ENCODE data around the gene CT45A1.
A peak's percentile ranks its signal among the peaks of the same experiment; 100 is the strongest.
"Not testable (repeated sequence)": the region's sequence is repeated elsewhere in the genome, so short reads cannot be mapped to it uniquely, and the experiment has no call there.

CT45A1 gene

GRCh38 chrX:135707880-135708279, 5.6 kb upstream of the CT45A1 start:
- TF ChIP-seq CTCF (IDR thresholded peaks at IDR 0.05; ENCODE audit: poor library complexity, severe bottlenecking) = no peak
- DNase-seq (ENCODE audit: low spot score) = no peak

DNA sequence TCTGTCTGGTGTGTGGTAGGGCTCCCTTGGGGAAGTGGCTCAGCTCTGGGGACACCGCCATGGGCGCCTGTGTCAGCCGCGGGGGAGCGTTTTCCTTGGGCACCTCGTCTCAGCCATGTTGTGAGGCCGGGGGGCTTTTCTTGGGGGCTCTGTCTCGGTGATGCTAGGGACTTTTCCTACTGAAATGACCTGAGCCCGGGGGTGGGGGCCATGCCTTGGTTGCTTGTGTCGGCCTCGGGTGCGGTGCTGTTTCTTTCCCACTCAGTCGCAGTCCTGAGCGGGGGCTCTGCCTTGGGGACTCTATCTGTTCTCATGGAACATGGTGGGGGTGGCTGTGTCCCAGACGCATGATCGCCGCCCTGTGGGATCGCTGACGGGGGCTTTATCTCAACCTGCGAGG, 356 bp downstream of the CT45A1 start:
- DNase-seq (ENCODE audit: low spot score) = no peak
- Histone ChIP-seq H3K36me3 (ENCODE audit: low read depth) (no peaks in the 10 kb centered on the region), H3K27me3 (ENCODE audit: insufficient read depth, poor library complexity, severe bottlenecking) (no peaks in the 10 kb centered on the region), H3K4me1 (ENCODE audit: insufficient read depth, poor library complexity, severe bottlenecking) (no peaks in the 10 kb centered on the region), H3K4me3 (ENCODE audit: severe bottlenecking) (no peak overlapping the region), H3K27ac (ENCODE audit: poor library complexity, severe bottlenecking) (no peak overlapping the region), H3K9me3 (ENCODE audit: severe bottlenecking) (no peaks in the 10 kb centered on the region)
- TF ChIP-seq CTCF (IDR thresholded peaks at IDR 0.05; ENCODE audit: poor library complexity, severe bottlenecking) = no peak
- no peak for ATAC-seq (ENCODE audit: low read depth)

More at GRCh38 chrX:135707880-135708279, 5.6 kb upstream of the CT45A1 start:
- Histone ChIP-seq H3K27me3 (ENCODE audit: insufficient read depth, poor library complexity, severe bottlenecking) (no peaks in the 10 kb centered on the region), H3K4me1 (ENCODE audit: insufficient read depth, poor library complexity, severe bottlenecking) (no peaks in the 10 kb centered on the region), H3K4me3 (ENCODE audit: severe bottlenecking) (no peak overlapping the region), H3K9me3 (ENCODE audit: severe bottlenecking) (no peaks in the 10 kb centered on the region), H3K36me3 (ENCODE audit: low read depth) (no peaks in the 10 kb centered on the region), H3K27ac (ENCODE audit: poor library complexity, severe bottlenecking) (no peak overlapping the region)
- no peak for ATAC-seq (ENCODE audit: low read depth)

DNA sequence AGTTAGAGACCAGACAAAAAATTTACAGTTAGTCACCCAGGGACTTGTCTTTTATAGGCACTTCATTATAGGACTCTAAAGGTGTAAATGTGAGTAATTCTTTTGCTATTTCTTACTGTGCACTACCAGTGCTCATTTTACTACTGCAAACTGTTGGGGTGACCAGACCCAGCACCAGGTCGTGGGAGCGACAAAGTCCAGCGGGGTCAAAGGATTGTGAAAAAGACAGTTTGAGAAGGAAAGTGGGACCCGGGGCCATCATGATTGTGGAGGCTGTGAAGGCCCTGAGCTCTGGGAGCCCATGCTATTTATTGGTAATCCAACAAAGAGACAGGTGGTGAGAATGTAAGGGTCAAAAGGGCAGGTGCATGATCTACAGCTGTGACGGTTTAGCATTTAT, 21.2 kb downstream of the CT45A1 start:
- not testable (repeated sequence) for ATAC-seq (ENCODE audit: low read depth); H3K27ac ChIP-seq (ENCODE audit: poor library complexity, severe bottlenecking); H3K36me3 ChIP-seq (ENCODE audit: low read depth); H3K4me3 ChIP-seq (ENCODE audit: severe bottlenecking); DNase-seq (ENCODE audit: low spot score); H3K4me1 ChIP-seq (ENCODE audit: insufficient read depth, poor library complexity, severe bottlenecking); H3K27me3 ChIP-seq (ENCODE audit: insufficient read depth, poor library complexity, severe bottlenecking); H3K9me3 ChIP-seq (ENCODE audit: severe bottlenecking)

DNA sequence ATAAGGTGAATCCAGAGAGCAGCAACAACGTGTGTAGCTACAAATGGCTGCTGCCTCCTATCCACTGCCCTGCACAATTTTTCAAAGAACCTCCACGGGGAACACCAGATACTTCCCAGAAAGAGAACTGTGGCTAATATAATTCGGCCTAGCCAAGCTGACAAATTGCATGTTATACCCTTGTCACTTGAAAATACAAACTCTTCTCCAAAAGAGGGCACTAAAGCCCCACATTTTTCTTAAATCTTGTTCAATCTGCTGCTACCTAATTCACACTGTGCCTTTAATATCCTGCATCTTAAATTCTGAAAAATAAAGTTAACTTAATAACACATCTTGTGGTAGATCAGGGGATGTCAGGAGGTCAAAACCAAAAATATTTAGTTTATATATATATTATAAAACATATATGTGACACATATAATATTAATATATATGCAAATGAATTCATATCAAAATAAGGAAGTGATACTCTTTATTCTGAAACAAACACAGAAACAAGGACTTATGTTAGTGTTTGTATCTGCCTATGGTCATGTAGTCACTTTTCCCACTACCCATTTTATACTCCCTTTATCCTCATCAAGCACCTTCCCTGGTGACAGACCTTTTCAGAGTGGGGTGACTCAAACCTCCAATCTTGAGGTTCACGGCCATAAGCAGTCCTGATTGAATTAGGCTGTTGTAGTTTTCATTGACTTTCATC, 24.1 kb downstream of the CT45A1 start:
- no peak overlapping the region for H3K4me3 ChIP-seq (ENCODE audit: severe bottlenecking)
- DNase-seq (ENCODE audit: low spot score) (no peak), ATAC-seq (ENCODE audit: low read depth) (no peak)
- TF ChIP-seq CTCF (IDR thresholded peaks at IDR 0.05; ENCODE audit: poor library complexity, severe bottlenecking) = peak; percentile 26
- H3K27me3 ChIP-seq (ENCODE audit: insufficient read depth, poor library complexity, severe bottlenecking) = no peaks in the 10 kb centered on the region
- no peak overlapping the region for H3K27ac ChIP-seq (ENCODE audit: poor library complexity, severe bottlenecking)
- no peaks in the 10 kb centered on the region for H3K36me3 ChIP-seq (ENCODE audit: low read depth)
- H3K9me3 ChIP-seq (ENCODE audit: severe bottlenecking) = no peaks in the 10 kb centered on the region
- H3K4me1 ChIP-seq (ENCODE audit: insufficient read depth, poor library complexity, severe bottlenecking) = no peaks in the 10 kb centered on the region

- peak; percentile 27 for TF ChIP-seq CTCF (IDR thresholded peaks at IDR 0.05; ENCODE audit: poor library complexity, severe bottlenecking)
- no peaks in the 10 kb centered on the region for H3K27me3 ChIP-seq (ENCODE audit: insufficient read depth, poor library complexity, severe bottlenecking)
- ATAC-seq (ENCODE audit: low read depth) (no peak), DNase-seq (ENCODE audit: low spot score) (no peak)
- H3K4me3 ChIP-seq (ENCODE audit: severe bottlenecking) = no peak overlapping the region
- no peaks in the 10 kb centered on the region for H3K36me3 ChIP-seq (ENCODE audit: low read depth)
- no peak overlapping the region for H3K27ac ChIP-seq (ENCODE audit: poor library complexity, severe bottlenecking)
- H3K9me3 ChIP-seq (ENCODE audit: severe bottlenecking) = no peaks in the 10 kb centered on the region
- H3K4me1 ChIP-seq (ENCODE audit: insufficient read depth, poor library complexity, severe bottlenecking) = no peaks in the 10 kb centered on the region
Observed at GRCh38 chrX:135740681-135741149, 27.3 kb downstream of the CT45A1 start.

Measured in RWPE2 (cell line).